Gastrocnemius medialis (tissue), 4 donors: ENCODE data around the gene GPATCH1. TPM values are rescaled to one million over a fixed set of nuclear protein-coding genes. Genes with fewer than 3 reads are reported as not detected.

Experiments
- ATAC-seq, 2 donors: fragments of 150-250 bp; one replicate each; pipeline ENCODE4 v1.9.1; 2016
- DNase-seq, 2 donors: peaks; one replicate each; pipeline ENCODE4 v3.0.0-alpha.2; 2019
- H3K27ac ChIP-seq, 4 donors: fragments of 200-600 bp; sonication (generic); 1 replicate in 1 of 4; 2 replicates in 3 of 4; pipeline ENCODE4 v1.5.1; 2016 to 2018; ENCODE audit warnings: mild to moderate bottlenecking in 2 of 4, moderate library complexity in 1 of 4
- H3K27me3 ChIP-seq, 3 donors: fragments of 200-600 bp; sonication (generic) in 2 of 3; 1 replicate in 1 of 3; 2 replicates in 2 of 3; pipeline versions ENCODE4 v1.5.1 to v1.6.0; 2016 to 2019; ENCODE audit warnings: mild to moderate bottlenecking in 1 of 3, moderate library complexity in 1 of 3
- H3K36me3 ChIP-seq, 2 donors: fragments of 200-600 bp; sonication (generic) in 1 of 2; one replicate each; pipeline ENCODE4 v1.5.1; 2017 to 2018
- H3K4me1 ChIP-seq, 2 donors: fragments of 200-600 bp; sonication (generic) in 1 of 2; one replicate each; pipeline ENCODE4 v1.5.1; 2016 to 2017; ENCODE audit warnings: mild to moderate bottlenecking in 2 of 2
- H3K4me3 ChIP-seq, 4 donors: fragments of 200-600 bp; sonication (generic) in 3 of 4; 1 replicate in 1 of 4; 2 replicates in 3 of 4; pipeline ENCODE4 v1.5.1; 2016 to 2019; ENCODE audit warnings: mild to moderate bottlenecking in 2 of 4
- H3K9me3 ChIP-seq, 3 donors: fragments of 200-600 bp; sonication (generic) in 2 of 3; 1 replicate in 1 of 3; 2 replicates in 2 of 3; pipeline ENCODE4 v1.5.1; 2016 to 2019
- POLR2A ChIP-seq, 2 donors: fragments of 450-650 bp; IDR thresholded peaks; one replicate each; pipeline ENCODE4 v1.6.1; 2017; ENCODE audit warnings: antibody characterized with exemption in 2 of 2, mild to moderate bottlenecking in 2 of 2, moderate library complexity in 2 of 2
- in situ Hi-C, 4 donors: fragments of 200-750 bp; cut with MboI; loops; one replicate each; pipeline versions ENCODE4 v1.15.0 to v1.8.0; 2017; ENCODE audit warnings: low sequenced_read_pairs in 4 of 4
- intact Hi-C: fragments of 100-400 bp; cut with DNase I; formaldehyde crosslinking; loops from one replicate; pipeline ENCODE4 v1.15.1; 2023; ENCODE audit warnings: low total_unique reads
- total RNA-seq, 4 donors: library from RNA; depleted of rRNA; stranded (reverse); fragments of >200 nt; gene quantifications; one replicate each; pipeline versions ENCODE4 v1.1.0 to v1.2.3, GENCODE V29; 2016
- TF ChIP-seq, protein P1 (sequence below), 5 experiments: fragments of 450-650 bp in 3 of 5; fragments of 200-600 bp in 2 of 5; sonication (generic) in 2 of 5; IDR thresholded peaks in 4 of 5; conservative IDR thresholded peaks in 1 of 5; 1 replicate in 4 of 5; 2 replicates in 1 of 5; pipeline ENCODE4 v1.5.1; 2016 to 2019; ENCODE audit warnings: antibody characterized with exemption in 5 of 5, mild to moderate bottlenecking in 3 of 5, moderate library complexity in 3 of 5

The GPATCH1 gene
- total RNA-seq, 4 donors from 2014 or later: 2.2 to 5.3 (median 4.6) TPM

DNA sequence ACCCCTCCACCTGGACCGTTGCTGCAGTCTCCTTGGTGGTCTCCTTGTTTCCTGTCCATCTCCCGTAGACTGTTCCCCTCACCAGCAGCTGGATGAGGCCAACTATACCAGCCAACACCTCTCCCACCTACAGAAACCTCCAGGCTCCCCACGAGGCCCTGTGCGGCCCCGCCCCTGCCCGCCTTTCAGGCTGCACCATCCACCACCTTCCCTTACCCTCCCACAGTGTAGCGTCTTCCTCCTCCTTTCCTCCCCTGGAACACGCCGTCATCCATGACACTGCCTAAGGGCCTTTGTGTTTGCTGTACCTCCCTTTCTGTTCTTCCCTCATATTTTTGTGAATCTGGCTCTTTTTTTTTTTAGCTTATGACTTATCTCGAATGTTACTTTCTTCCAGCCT lies 27.2 kb downstream of the GPATCH1 start:
- H3K36me3 ChIP-seq: peaks cover 0 to 85% of the 10 kb centered on the region in 2 donors
- H3K4me3 ChIP-seq: no peak overlapping the region
- H3K4me1 ChIP-seq: no peaks in the 10 kb centered on the region
- ATAC-seq (no peak), DNase-seq (no peak)
- no peaks in the 10 kb centered on the region for H3K27me3 ChIP-seq
- H3K27ac ChIP-seq: no peak overlapping the region
- in situ Hi-C loops (no loop called here), intact Hi-C loops (no loop called here)
- TF ChIP-seq, protein P1, sequence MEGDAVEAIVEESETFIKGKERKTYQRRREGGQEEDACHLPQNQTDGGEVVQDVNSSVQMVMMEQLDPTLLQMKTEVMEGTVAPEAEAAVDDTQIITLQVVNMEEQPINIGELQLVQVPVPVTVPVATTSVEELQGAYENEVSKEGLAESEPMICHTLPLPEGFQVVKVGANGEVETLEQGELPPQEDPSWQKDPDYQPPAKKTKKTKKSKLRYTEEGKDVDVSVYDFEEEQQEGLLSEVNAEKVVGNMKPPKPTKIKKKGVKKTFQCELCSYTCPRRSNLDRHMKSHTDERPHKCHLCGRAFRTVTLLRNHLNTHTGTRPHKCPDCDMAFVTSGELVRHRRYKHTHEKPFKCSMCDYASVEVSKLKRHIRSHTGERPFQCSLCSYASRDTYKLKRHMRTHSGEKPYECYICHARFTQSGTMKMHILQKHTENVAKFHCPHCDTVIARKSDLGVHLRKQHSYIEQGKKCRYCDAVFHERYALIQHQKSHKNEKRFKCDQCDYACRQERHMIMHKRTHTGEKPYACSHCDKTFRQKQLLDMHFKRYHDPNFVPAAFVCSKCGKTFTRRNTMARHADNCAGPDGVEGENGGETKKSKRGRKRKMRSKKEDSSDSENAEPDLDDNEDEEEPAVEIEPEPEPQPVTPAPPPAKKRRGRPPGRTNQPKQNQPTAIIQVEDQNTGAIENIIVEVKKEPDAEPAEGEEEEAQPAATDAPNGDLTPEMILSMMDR (IDR thresholded peaks at IDR 0.05 in 4 of 5, conservative IDR thresholded peaks at IDR 0.05 in 1 of 5): no peak
- no peak for TF ChIP-seq POLR2A (IDR thresholded peaks at IDR 0.05)
- H3K9me3 ChIP-seq: no peaks in the 10 kb centered on the region

GRCh38 chr19:33110137-33110910 lies 29.3 kb downstream of the GPATCH1 start:
- H3K27me3 ChIP-seq: no peaks in the 10 kb centered on the region
- in situ Hi-C loops (no loop called here), intact Hi-C loops (no loop called here)
- H3K9me3 ChIP-seq: no peaks in the 10 kb centered on the region
- H3K4me1 ChIP-seq: no peaks in the 10 kb centered on the region
- TF ChIP-seq, protein P1 (IDR thresholded peaks at IDR 0.05 in 4 of 5, conservative IDR thresholded peaks at IDR 0.05 in 1 of 5): no peak
- TF ChIP-seq POLR2A (IDR thresholded peaks at IDR 0.05): no peak
- H3K4me3 ChIP-seq: no peak overlapping the region
- peaks cover 0 to 88% of the 10 kb centered on the region in 2 donors for H3K36me3 ChIP-seq
- DNase-seq: no peak
- H3K27ac ChIP-seq: no peak overlapping the region
- ATAC-seq: no peak

DNA sequence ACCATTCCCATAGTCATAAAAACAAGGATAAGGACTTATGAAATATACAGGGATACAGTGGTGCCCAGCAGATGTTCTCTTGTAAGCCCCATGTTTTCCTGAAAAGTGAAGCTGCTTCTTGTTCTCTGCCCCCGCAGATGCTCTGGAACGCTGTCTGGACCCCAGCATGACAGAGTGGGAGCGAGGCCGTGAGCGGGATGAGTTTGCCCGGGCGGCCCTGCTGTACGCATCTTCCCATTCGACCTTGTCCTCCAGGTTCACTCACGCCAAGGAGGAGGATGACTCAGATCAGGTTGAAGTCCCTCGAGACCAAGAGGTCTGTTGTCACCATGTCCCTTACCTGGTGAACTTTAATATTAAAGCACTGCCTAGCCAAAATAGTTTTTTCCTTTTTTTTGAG lies 30.6 kb downstream of the GPATCH1 start:
- in situ Hi-C loops: no loop called here

GRCh38 chr19:33114312-33114711 lies 33.3 kb downstream of the GPATCH1 start:
- H3K4me1 ChIP-seq: no peaks in the 10 kb centered on the region
- no peak overlapping the region for H3K4me3 ChIP-seq
- H3K9me3 ChIP-seq: no peaks in the 10 kb centered on the region
- no peaks in the 10 kb centered on the region for H3K27me3 ChIP-seq
- in situ Hi-C loops (no loop called here), intact Hi-C loops (no loop called here)
- ATAC-seq (no peak), DNase-seq (no peak)
- TF ChIP-seq, protein P1 (IDR thresholded peaks at IDR 0.05 in 4 of 5, conservative IDR thresholded peaks at IDR 0.05 in 1 of 5): no peak
- TF ChIP-seq POLR2A (IDR thresholded peaks at IDR 0.05): no peak
- peaks cover 4 to 89% of the 10 kb centered on the region in 2 donors for H3K36me3 ChIP-seq
- no peak overlapping the region for H3K27ac ChIP-seq

More for the DNA sequence above, 30.6 kb downstream of the GPATCH1 start:
- H3K27me3 ChIP-seq: no peaks in the 10 kb centered on the region
- no peaks in the 10 kb centered on the region for H3K4me1 ChIP-seq
- H3K4me3 ChIP-seq: no peak overlapping the region
- ATAC-seq (no peak), DNase-seq (no peak)
- H3K36me3 ChIP-seq: peaks cover 0 to 90% of the 10 kb centered on the region in 2 donors
- H3K9me3 ChIP-seq: no peaks in the 10 kb centered on the region
- no peak overlapping the region for H3K27ac ChIP-seq
- TF ChIP-seq POLR2A (IDR thresholded peaks at IDR 0.05): no peak
- TF ChIP-seq, protein P1 (IDR thresholded peaks at IDR 0.05 in 4 of 5, conservative IDR thresholded peaks at IDR 0.05 in 1 of 5): no peak
- intact Hi-C loops: no loop called here
